NB4 (cell line): ENCODE measurements around the gene KAT8.
"Not testable (repeated sequence)": the region's sequence is repeated elsewhere in the genome, so short reads cannot be mapped to it uniquely, and the experiment has no call there.

Source experiments
- MAX ChIP-seq: IDR thresholded peaks from 2 replicates; pipeline ENCODE4 v1.6.1; 2011; ENCODE audit warnings: low read depth, low read length
- MYC ChIP-seq: IDR thresholded peaks from 2 replicates; pipeline ENCODE4 v1.6.1; 2011; ENCODE audit warnings: low read depth, low read length
- POLR2A ChIP-seq: IDR thresholded peaks from 2 replicates; pipeline ENCODE4 v1.6.1; 2011; ENCODE audit warnings: mild to moderate bottlenecking; ENCODE audit not compliant: insufficient read length; ENCODE audit errors: extremely low read depth
- TF ChIP-seq, protein P1 (sequence below): IDR thresholded peaks from one replicate; pipeline ENCODE4 v1.5.1; 2012; ENCODE audit warnings: low read depth, low read length

DNA sequence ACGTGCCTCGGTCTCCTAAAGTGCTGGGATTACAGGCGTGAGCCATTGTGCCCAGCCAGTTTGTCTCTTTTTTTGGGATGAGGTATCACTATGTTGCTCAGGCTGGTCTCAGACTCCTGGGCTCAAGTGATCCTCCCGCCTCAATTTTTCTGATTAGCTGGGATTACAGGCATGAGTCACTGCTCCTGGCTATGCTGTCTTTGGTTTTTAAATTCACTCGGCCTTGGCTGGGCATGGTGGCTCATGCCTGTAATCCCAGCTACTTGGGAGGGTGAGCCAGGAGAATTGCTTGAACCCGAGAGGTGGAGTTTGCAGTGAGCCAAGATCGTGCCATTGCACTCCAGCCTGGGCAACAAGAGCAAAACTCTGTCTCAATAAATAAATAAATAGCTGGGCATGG lies 27.0 kb downstream of the KAT8 start:
- TF ChIP-seq, protein P1, sequence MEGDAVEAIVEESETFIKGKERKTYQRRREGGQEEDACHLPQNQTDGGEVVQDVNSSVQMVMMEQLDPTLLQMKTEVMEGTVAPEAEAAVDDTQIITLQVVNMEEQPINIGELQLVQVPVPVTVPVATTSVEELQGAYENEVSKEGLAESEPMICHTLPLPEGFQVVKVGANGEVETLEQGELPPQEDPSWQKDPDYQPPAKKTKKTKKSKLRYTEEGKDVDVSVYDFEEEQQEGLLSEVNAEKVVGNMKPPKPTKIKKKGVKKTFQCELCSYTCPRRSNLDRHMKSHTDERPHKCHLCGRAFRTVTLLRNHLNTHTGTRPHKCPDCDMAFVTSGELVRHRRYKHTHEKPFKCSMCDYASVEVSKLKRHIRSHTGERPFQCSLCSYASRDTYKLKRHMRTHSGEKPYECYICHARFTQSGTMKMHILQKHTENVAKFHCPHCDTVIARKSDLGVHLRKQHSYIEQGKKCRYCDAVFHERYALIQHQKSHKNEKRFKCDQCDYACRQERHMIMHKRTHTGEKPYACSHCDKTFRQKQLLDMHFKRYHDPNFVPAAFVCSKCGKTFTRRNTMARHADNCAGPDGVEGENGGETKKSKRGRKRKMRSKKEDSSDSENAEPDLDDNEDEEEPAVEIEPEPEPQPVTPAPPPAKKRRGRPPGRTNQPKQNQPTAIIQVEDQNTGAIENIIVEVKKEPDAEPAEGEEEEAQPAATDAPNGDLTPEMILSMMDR = not testable (repeated sequence)
- TF ChIP-seq MYC, POLR2A, MAX: not testable (repeated sequence)
